CD4-positive, alpha-beta T cell (primary cell): Measurements from ENCODE around the gene LRRC15. TPM values are rescaled to one million over a fixed set of nuclear protein-coding genes. Genes with fewer than 3 reads are reported as not detected.

Experiments used
- ATAC-seq: fragments of 200-7000 bp; cut with Tn5 transposase; one replicate; pipeline ENCODE4 v1.10.0; 2022; ENCODE audit warnings: mild to moderate bottlenecking; ENCODE audit not compliant: poor library complexity
- CTCF ChIA-PET: fragments of 350-600 bp; sonication (Branson Sonifier 250); formaldehyde crosslinking; loops from one replicate; lab custom pipeline; 2021; ENCODE audit warnings: antibody characterized with exemption, inconsistent platforms; lab: Charles Lee
- POLR2A ChIA-PET: fragments of 350-600 bp; sonication (Branson Sonifier 250); formaldehyde crosslinking; loops from one replicate; lab custom pipeline; 2021; ENCODE audit warnings: antibody characterized with exemption, inconsistent platforms; lab: Charles Lee
- DNase-seq, 14 experiments: peaks; one replicate each; pipeline ENCODE4 v3.0.0-alpha.2; 2013 to 2020; ENCODE audit warnings: mixed read lengths in 2 of 14
- H3K27ac ChIP-seq, 2 donors: one replicate each; pipeline versions ENCODE4 v1.5.1 to v1.7.0; 2013; ENCODE audit warnings: low read length in 2 of 2, low read depth in 1 of 2, mild to moderate bottlenecking in 1 of 2
- H3K27me3 ChIP-seq, 2 experiments: 1 replicate in 1 of 2; 2 replicates in 1 of 2; pipeline versions ENCODE4 v1.6.1 to v1.7.0; 2013; ENCODE audit warnings: low read length in 2 of 2, control low read depth in 1 of 2, mild to moderate bottlenecking in 1 of 2, moderate library complexity in 1 of 2; ENCODE audit not compliant: insufficient read depth in 2 of 2, control insufficient read depth in 1 of 2
- H3K36me3 ChIP-seq: one replicate; pipeline ENCODE4 v1.6.1; 2013; ENCODE audit warnings: low read length, control low read depth; ENCODE audit not compliant: insufficient read depth
- H3K4me1 ChIP-seq: one replicate; pipeline ENCODE4 v1.6.1; 2013; ENCODE audit warnings: low read length, control low read depth; ENCODE audit not compliant: insufficient read depth
- H3K4me3 ChIP-seq: one replicate; pipeline ENCODE4 v1.5.1; 2013; ENCODE audit warnings: mild to moderate bottlenecking, low read length, moderate library complexity
- H3K9me3 ChIP-seq, 2 experiments: 1 replicate in 1 of 2; 2 replicates in 1 of 2; pipeline versions ENCODE4 v1.6.1 to v1.7.0; 2013; ENCODE audit warnings: low read length in 2 of 2, mild to moderate bottlenecking in 2 of 2, control low read depth in 1 of 2, moderate library complexity in 1 of 2; ENCODE audit not compliant: control insufficient read depth in 1 of 2, insufficient read depth in 1 of 2
- H3K27ac Mint-ChIP-seq: one replicate; pipeline ENCODE4 v1.8.0; 2020; ENCODE audit warnings: mixed read lengths
- H3K27me3 Mint-ChIP-seq: one replicate; pipeline ENCODE4 v1.8.0; 2021; ENCODE audit warnings: mixed read lengths
- H3K36me3 Mint-ChIP-seq: one replicate; pipeline ENCODE4 v1.8.0; 2021; ENCODE audit warnings: low read depth, mixed read lengths
- H3K4me1 Mint-ChIP-seq: one replicate; pipeline ENCODE4 v1.8.0; 2021; ENCODE audit warnings: low read depth, mixed read lengths
- H3K4me3 Mint-ChIP-seq: one replicate; pipeline ENCODE4 v1.8.0; 2020; ENCODE audit warnings: mild to moderate bottlenecking, mixed read lengths
- H3K9me3 Mint-ChIP-seq: one replicate; pipeline ENCODE4 v1.8.0; 2020; ENCODE audit warnings: mixed read lengths
- intact Hi-C, 2 experiments: fragments of 100-400 bp; cut with DNase I in 1 of 2; cut with micrococcal nuclease in 1 of 2; formaldehyde crosslinking; loops; one replicate each; pipeline versions ENCODE4 v1.15.1 to v1.9.0; 2023 to 2025; cut with DNase I, micrococcal nuclease
- total RNA-seq, 174 experiments: library from RNA in 2 of 174; stranded (reverse) in 2 of 174; gene quantifications; one replicate each; pipeline ENCODE4 v1.2.3 and lab custom pipeline; 2021 to 2026
- TF ChIP-seq, protein P1 (sequence below): fragments of 200-600 bp; IDR thresholded peaks from one replicate; pipeline ENCODE4 v1.8.0; 2022; ENCODE audit warnings: antibody characterized with exemption, mild to moderate bottlenecking

LRRC15 gene
- total RNA-seq, 2 experiments from 2014 or later, result not detected

DNA sequence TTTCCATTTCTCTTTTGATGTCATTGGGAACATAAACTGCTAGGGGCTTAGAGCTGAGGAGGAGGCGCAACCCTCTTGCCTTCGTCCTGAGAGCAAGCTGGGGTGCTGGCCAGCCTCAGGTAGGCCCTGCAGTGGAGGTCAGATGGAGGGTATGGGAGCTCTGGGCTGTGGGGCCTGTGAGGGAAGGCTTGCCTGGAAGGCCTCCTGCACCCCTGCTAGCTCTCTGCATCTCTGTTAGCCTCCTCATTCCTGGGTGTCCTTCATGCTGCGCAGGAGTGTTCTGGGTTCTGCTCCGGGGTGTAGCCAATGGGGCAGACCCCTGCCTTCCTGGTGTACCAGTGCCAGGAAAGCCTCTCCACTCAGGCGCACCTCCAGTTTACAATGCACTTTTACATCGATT, 17.7 kb upstream of the LRRC15 start:
- POLR2A ChIA-PET, result interaction anchor here (0.9 kb wide), 2 partner anchors 9 to 10 kb away, joined by 3 read pairs; no protein-coding TSS in a partner anchor
- intact Hi-C loops, result no loop called here
- H3K4me1 Mint-ChIP-seq, result no peaks in the 10 kb centered on the region
- peaks cover 2% of the 10 kb centered on the region for H3K9me3 Mint-ChIP-seq
- no peak for ATAC-seq
- Histone ChIP-seq H3K27me3 (no peaks in the 10 kb centered on the region), H3K27ac (no peak overlapping the region), H3K36me3 (no peaks in the 10 kb centered on the region), H3K4me3 (no peak overlapping the region), H3K4me1 (no peaks in the 10 kb centered on the region), H3K9me3 (peaks cover 4 to 9% of the 10 kb centered on the region in 2 experiments)
- H3K27me3 Mint-ChIP-seq, result no peaks in the 10 kb centered on the region
- CTCF ChIA-PET, result interaction anchor here (0.9 kb wide), 1 partner anchor 43 kb away, joined by 3 read pairs; no protein-coding TSS in a partner anchor
- no peak overlapping the region for H3K4me3 Mint-ChIP-seq
- DNase-seq, result peak in 1 of 14 experiments; percentile 26
- TF ChIP-seq, protein P1, sequence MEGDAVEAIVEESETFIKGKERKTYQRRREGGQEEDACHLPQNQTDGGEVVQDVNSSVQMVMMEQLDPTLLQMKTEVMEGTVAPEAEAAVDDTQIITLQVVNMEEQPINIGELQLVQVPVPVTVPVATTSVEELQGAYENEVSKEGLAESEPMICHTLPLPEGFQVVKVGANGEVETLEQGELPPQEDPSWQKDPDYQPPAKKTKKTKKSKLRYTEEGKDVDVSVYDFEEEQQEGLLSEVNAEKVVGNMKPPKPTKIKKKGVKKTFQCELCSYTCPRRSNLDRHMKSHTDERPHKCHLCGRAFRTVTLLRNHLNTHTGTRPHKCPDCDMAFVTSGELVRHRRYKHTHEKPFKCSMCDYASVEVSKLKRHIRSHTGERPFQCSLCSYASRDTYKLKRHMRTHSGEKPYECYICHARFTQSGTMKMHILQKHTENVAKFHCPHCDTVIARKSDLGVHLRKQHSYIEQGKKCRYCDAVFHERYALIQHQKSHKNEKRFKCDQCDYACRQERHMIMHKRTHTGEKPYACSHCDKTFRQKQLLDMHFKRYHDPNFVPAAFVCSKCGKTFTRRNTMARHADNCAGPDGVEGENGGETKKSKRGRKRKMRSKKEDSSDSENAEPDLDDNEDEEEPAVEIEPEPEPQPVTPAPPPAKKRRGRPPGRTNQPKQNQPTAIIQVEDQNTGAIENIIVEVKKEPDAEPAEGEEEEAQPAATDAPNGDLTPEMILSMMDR, result no peak
- no peak overlapping the region for H3K27ac Mint-ChIP-seq
- no peaks in the 10 kb centered on the region for H3K36me3 Mint-ChIP-seq

DNA sequence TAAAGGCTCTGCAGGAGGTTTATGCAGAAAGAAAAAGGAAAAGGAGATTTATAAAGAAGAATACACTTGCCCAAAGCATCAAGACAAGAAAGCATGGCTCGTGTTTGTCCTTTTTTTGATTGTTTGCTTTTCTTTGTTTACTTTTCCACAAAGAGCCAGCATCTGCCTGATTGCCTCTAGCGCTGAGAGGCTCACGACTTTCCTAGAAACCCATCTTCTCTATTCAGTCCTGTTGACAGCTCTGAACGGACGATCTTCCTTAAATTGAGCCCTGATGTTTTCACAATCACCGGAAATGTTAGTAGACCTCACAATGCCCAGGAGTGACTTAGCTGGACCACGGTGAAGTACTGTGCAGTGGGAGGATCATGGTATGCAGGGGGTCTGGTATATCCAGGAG, 17.1 kb upstream of the LRRC15 start:
- Mint-ChIP-seq H3K4me1 (no peaks in the 10 kb centered on the region), H3K9me3 (peaks cover 2% of the 10 kb centered on the region), H3K27ac (no peak overlapping the region), H3K27me3 (no peaks in the 10 kb centered on the region), H3K36me3 (no peaks in the 10 kb centered on the region), H3K4me3 (no peak overlapping the region)
- intact Hi-C loops, result no loop called here
- Histone ChIP-seq H3K27me3 (peaks cover 0 to under 1% of the 10 kb centered on the region in 2 experiments), H3K36me3 (no peaks in the 10 kb centered on the region), H3K4me3 (no peak overlapping the region), H3K9me3 (peaks cover 4 to 9% of the 10 kb centered on the region in 2 experiments), H3K4me1 (no peaks in the 10 kb centered on the region), H3K27ac (no peak overlapping the region)
- ATAC-seq, result no peak
- ChIA-PET CTCF (no interaction called here), POLR2A (interaction anchor here (0.9 kb wide), 2 partner anchors 9 to 11 kb away, joined by 3 read pairs; no protein-coding TSS in a partner anchor)
- TF ChIP-seq, protein P1, result no peak
- no peak for DNase-seq

DNA sequence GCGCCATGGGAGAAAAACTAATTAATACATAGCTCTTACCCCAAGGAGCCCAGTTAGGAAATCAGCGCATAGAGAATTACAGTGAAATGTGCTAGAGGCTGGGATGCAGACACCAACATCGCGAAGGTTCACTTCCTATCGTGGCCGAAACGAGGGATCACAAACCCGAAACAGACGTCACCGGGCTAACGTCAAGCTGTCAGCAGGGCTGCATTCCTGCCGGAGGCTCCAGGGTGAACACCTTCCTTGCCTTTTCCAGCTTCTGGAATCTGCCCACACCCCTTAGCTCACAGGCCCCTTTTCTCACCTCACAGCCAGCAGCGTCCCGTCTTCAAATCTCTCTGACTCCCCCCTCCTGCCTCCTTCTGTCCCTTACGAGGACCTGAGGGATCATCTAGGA, 16.5 kb upstream of the LRRC15 start:
- intact Hi-C loops, result no loop called here
- no peak overlapping the region for H3K4me3 Mint-ChIP-seq
- CTCF ChIA-PET, result no interaction called here
- POLR2A ChIA-PET, result interaction anchor here (1.0 kb wide), 1 partner anchor 12 kb away, joined by 4 read pairs; the partner anchor contains the start of gene GP5
- no peaks in the 10 kb centered on the region for H3K9me3 Mint-ChIP-seq
- H3K27me3 ChIP-seq, result peaks cover 0 to 2% of the 10 kb centered on the region in 2 experiments
- H3K27ac Mint-ChIP-seq, result no peak overlapping the region
- H3K4me3 ChIP-seq, result no peak overlapping the region
- peaks cover 3 to 12% of the 10 kb centered on the region in 2 experiments for H3K9me3 ChIP-seq
- DNase-seq, result peak in 1 of 14 experiments; percentile 27
- no peak for ATAC-seq
- H3K4me1 Mint-ChIP-seq, result no peaks in the 10 kb centered on the region
- TF ChIP-seq, protein P1, result no peak
- no peaks in the 10 kb centered on the region for H3K4me1 ChIP-seq
- H3K36me3 ChIP-seq, result no peaks in the 10 kb centered on the region
- H3K27me3 Mint-ChIP-seq, result no peaks in the 10 kb centered on the region
- no peak overlapping the region for H3K27ac ChIP-seq
- no peaks in the 10 kb centered on the region for H3K36me3 Mint-ChIP-seq
